GM12865 (cell line): ENCODE results near the gene ACR.

ENCODE experiments used
- DNase-seq: peaks from one replicate; pipeline ENCODE4 v3.0.0; 2010; ENCODE audit warnings: low read depth
- H3K4me3 ChIP-seq: 2 replicates; pipeline ENCODE4 v1.5.1; 2011; ENCODE audit warnings: mild to moderate bottlenecking, low read depth, low read length, control low read depth
- TF ChIP-seq, protein P1 (sequence below): IDR thresholded peaks from 2 replicates; pipeline ENCODE4 v1.5.1; 2011; ENCODE audit warnings: low read length, control low read depth, low read depth, inconsistent platforms; ENCODE audit not compliant: insufficient read depth; ENCODE audit errors: missing control alignments

ACR gene

GRCh38 chr22:50699756-50700386, 38.1 kb upstream of the ACR start:
- TF ChIP-seq, protein P1, sequence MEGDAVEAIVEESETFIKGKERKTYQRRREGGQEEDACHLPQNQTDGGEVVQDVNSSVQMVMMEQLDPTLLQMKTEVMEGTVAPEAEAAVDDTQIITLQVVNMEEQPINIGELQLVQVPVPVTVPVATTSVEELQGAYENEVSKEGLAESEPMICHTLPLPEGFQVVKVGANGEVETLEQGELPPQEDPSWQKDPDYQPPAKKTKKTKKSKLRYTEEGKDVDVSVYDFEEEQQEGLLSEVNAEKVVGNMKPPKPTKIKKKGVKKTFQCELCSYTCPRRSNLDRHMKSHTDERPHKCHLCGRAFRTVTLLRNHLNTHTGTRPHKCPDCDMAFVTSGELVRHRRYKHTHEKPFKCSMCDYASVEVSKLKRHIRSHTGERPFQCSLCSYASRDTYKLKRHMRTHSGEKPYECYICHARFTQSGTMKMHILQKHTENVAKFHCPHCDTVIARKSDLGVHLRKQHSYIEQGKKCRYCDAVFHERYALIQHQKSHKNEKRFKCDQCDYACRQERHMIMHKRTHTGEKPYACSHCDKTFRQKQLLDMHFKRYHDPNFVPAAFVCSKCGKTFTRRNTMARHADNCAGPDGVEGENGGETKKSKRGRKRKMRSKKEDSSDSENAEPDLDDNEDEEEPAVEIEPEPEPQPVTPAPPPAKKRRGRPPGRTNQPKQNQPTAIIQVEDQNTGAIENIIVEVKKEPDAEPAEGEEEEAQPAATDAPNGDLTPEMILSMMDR: peak; percentile 28
- H3K4me3 ChIP-seq: no peak overlapping the region
- peak; percentile 20 for DNase-seq

DNA sequence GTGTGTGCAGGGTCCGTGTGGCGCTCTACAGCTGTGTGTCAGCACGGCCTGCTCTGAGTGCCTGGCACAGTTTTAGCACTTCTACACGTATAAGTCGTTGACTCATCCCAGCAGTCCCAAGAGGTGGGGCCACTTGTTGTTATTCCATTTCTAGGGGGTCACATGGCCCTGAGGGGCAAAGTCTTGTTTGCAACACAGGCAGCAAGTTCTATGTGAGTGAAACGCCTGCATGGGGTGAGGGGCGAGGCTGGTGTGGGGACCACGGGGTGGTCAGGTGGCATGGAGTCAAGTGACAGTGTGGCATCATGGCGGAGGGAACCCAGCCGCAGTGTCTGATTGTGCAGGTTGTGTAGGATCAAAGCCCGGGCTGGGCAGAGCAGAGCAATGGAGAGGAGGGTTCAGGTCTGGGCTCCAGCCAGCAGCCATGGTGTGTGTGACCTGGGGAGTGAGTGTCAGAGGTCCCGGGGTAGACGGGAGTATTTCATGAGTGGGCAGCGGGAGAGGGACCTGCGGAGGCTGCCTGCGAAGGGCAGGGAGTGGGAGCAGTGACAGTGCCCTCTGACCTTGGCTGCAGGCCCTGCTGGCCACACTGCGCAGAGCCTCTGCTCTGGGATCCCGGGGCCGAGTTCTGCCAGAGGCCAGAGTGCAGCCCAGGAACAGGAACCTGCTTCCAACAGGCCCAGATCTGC, 37.5 kb upstream of the ACR start:
- TF ChIP-seq, protein P1: no peak
- DNase-seq: no peak
- H3K4me3 ChIP-seq: no peak overlapping the region

GRCh38 chr22:50701076-50701419, 37.0 kb upstream of the ACR start:
- no peak for DNase-seq
- TF ChIP-seq, protein P1: no peak
- no peak overlapping the region for H3K4me3 ChIP-seq

DNA sequence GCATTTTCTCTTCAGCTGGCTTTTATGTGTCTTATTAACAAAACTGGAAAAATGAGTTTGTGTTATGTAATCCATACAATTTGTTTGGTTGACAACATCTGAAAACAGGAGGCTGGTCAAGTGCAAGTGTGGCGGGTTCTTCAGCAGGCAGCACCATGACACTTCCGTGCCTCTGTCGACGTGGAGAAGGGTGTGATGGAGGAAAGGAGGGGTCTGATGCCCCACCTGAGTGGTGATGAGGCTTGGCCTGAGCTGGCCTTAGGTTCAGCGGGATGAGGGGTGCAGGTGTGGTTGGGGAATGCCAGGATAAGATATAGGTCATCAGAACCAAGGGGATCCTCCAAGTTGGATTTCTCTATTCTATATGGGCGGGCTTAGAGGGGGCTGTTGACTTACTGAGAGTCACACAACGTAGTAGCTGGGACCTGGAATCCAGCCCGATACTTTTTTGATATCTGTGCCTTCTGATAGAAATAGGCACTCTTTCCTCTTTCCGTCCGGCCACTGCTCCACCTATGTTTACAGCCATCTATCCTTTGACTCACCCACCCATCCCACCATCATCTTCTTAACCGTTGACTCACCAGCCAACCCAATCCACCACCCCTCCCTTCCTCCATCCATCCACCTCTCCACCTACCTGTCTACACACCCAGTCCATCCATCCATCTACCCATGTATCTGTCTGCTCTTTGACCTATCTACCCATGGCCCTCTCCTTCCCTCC, 36.4 kb upstream of the ACR start:
- no peak overlapping the region for H3K4me3 ChIP-seq
- TF ChIP-seq, protein P1: no peak

GRCh38 chr22:50702261-50702671, 35.7 kb upstream of the ACR start:
- no peak overlapping the region for H3K4me3 ChIP-seq
- TF ChIP-seq, protein P1: no peak
- no peak for DNase-seq

More for the DNA sequence above, 36.4 kb upstream of the ACR start:
- DNase-seq: no peak

DNA sequence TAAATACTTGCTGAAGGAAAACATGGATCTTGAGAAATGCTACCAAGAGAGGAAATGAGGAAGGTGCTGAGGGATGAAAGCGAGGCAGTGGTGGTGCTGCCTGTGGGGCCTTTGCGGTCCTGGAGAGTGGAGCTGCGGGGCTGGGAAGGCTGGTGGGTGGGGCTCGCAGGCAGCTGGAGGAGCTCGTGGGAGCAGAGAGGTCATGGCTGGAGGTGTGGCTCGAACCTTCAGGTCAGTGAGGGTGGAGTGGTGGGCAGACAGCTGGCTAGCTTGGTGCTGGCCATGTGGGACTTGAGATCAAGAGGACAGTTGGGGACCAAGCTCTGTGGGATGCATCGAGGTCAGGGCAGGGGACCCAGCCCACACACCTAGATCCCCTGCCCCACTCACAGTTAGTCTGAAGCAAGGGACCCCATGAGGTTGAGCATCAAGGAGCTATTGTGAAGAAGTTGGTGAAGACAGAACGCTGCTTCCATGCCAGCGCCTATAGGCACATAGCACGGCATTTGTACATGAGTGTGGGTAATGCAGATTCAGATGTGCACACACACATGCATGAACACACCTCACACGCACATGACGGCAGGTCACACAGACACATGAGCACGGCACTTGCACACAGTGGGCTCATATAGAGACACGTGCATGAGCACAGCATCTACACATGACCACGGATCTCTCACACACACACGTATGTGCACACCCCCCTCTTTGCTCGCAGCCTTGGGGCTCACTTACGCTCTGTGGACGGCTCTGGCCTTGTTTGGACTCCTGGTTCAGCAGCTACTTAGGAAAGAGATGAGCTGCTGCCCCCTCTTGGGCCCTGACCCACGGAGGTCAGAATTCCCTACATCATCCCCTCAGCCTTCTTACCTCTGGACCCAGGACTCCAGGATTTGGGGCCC, 34.9 kb upstream of the ACR start:
- DNase-seq: no peak
- H3K4me3 ChIP-seq: no peak overlapping the region

More for the DNA sequence above, 34.9 kb upstream of the ACR start:
- TF ChIP-seq, protein P1: no peak
